NCI-H146 (cell line): ENCODE measurements around the gene SUGP2.

Experiments
- DNase-seq: peaks from one replicate; lab custom pipeline; 2025; lab: John Stamatoyannopoulos, UW

The SUGP2 gene

GRCh38 chr19:18990128-18990708 lies 43.1 kb downstream of the SUGP2 start:
- no peak for DNase-seq

GRCh38 chr19:18989316-18989715 lies 44.0 kb downstream of the SUGP2 start:
- DNase-seq, result no peak

GRCh38 chr19:18987456-18987855 lies 45.9 kb downstream of the SUGP2 start:
- DNase-seq, result no peak

GRCh38 chr19:18985257-18985656 lies 48.1 kb downstream of the SUGP2 start:
- DNase-seq, result no peak

- no peak for DNase-seq
Observed at GRCh38 chr19:18984251-18984650, 49.1 kb downstream of the SUGP2 start.

- DNase-seq, result no peak
Observed at GRCh38 chr19:18982669-18983068, 50.6 kb downstream of the SUGP2 start.

- no peak for DNase-seq
Observed at GRCh38 chr19:18980432-18981020, 52.8 kb downstream of the SUGP2 start.

- DNase-seq, result no peak
Observed at GRCh38 chr19:18978616-18979015, 54.7 kb downstream of the SUGP2 start.

GRCh38 chr19:18975869-18976268 lies 57.4 kb downstream of the SUGP2 start:
- DNase-seq, result no peak

GRCh38 chr19:18975011-18975410 lies 58.3 kb downstream of the SUGP2 start:
- DNase-seq, result no peak

- no peak for DNase-seq
Observed at GRCh38 chr19:18972851-18973250, 60.5 kb downstream of the SUGP2 start.

- DNase-seq, result no peak
Observed at GRCh38 chr19:18972301-18972811, 61.0 kb downstream of the SUGP2 start.

GRCh38 chr19:18969931-18970659 lies 63.2 kb downstream of the SUGP2 start:
- no peak for DNase-seq

- no peak for DNase-seq
Observed at GRCh38 chr19:18967358-18968146, 65.8 kb downstream of the SUGP2 start.

- no peak for DNase-seq
Observed at GRCh38 chr19:18966307-18966706, 67.0 kb downstream of the SUGP2 start.

- DNase-seq, result no peak
Observed at GRCh38 chr19:18964121-18964520, 69.2 kb downstream of the SUGP2 start.

- peak; percentile 94 for DNase-seq
Observed at GRCh38 chr19:18961767-18962620, 71.3 kb downstream of the SUGP2 start.

- DNase-seq, result no peak
Observed at GRCh38 chr19:18960370-18960769, 72.9 kb downstream of the SUGP2 start.

GRCh38 chr19:18955042-18955441 lies 78.3 kb downstream of the SUGP2 start:
- DNase-seq, result no peak

- no peak for DNase-seq
Observed at GRCh38 chr19:18954094-18954493, 79.2 kb downstream of the SUGP2 start.

- DNase-seq, result peak; percentile 37
Observed at GRCh38 chr19:18952364-18953003, 80.8 kb downstream of the SUGP2 start.
